ENCODE results near the gene PRKCSH.
A peak's percentile ranks its signal among the peaks of the same experiment; 100 is the strongest.
"Not testable (repeated sequence)": the region's sequence is repeated elsewhere in the genome, so short reads cannot be mapped to it uniquely, and the experiment has no call there.

The PRKCSH gene

GRCh38 chr19:11435057-11435832 lies at the start of gene PRKCSH, which contains the start of gene ODAD3:
Gene PRKCSH, plus strand, starts transcription at chr19:11435635. Its CDS starts 483 bp downstream, at chr19:11436118.
Gene ODAD3, minus strand, starts transcription at chr19:11435121. Its CDS starts 105 bp downstream, at chr19:11435016.
- DNase-seq: peak; percentile 100

GRCh38 chr19:11387162-11388034 lies 48.0 kb upstream of the PRKCSH start:
- DNase-seq: no peak

DNA sequence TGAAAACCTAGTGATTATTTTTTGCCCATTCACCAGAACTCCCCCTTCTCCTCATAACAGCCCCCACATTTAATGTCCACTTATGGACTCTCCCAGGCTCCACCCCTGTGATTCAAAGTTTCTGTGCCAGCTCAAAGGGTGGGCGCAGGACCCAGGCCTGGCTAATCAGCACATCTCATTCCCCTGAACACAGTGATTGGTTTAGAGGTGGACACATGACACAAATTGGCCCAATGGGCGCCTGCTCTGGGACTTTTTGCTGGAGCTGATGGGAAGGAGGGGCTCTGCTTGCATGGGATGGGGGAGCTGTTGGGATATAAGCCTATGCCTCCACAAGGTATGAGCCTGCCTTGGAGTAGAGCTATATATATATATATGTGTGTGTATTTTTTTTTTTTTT lies 45.1 kb upstream of the PRKCSH start:
- DNase-seq: no peak

GRCh38 chr19:11390933-11391680 lies 44.3 kb upstream of the PRKCSH start:
- DNase-seq: no peak

DNA sequence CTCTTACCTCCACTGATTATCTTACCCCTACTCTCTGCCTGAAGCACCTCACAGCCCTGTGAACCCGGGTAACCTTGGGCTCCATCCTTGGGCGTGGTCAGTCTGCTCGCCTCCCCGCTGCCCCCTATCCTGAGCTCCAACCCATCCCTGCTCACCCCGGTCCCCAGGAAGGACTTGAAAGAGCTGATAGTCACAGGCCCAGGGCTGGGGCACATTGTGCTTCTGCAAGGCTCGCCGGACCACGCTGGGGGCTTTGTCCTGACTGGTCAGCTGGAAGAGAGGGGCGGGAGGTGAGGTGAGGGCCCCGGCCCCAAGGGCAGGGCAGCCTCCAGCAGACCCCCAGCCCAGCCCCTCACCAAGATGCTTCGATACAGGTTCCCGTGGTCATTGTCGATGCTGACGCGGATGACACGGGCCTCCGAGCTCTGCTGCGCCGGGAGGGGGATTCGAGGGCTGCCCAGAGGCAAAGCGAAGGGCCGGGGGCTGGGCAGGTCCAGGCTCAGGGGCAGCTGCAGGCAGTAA lies 38.3 kb upstream of the PRKCSH start:
- DNase-seq: no peak

DNA sequence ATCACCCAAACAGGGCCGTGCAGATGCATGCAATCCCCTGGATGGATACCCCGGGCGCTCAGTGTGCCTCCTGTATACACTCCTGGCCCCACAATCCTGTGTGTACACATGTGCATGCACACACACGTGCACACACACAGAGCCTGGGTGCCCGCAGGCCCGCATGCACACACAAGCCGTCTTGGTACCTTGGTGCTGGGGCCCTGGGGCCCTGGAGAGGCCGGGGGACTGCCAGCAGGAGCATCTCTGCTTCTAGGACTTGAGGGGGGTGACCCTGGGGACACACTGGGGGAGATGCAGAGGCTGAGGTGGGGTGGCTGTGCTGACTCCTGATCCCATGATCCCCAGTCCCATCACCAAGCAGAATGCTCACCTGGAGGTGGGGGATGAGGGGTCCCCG lies 35.8 kb upstream of the PRKCSH start:
- no peak for DNase-seq

DNA sequence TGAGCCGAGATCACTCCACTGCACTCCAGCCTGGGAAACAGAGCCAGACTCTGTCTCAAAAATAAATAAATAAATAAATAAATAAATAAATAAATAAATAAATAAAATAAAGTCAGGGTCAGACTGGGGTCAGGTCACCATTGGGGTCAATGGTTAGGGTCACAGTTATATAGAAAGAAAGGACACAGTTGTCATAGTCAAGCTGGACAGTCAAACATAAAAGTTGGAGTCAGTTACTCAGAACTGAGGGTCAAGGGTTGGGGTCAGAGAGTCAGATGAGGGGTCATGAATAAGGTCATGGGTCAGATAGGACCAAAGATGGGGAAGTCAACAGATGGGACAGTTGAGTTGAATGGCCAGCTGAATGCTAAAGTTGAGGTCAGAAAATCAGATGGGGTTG lies 34.6 kb upstream of the PRKCSH start:
- no peak for DNase-seq

GRCh38 chr19:11401808-11402543 lies 33.5 kb upstream of the PRKCSH start:
- DNase-seq: no peak

DNA sequence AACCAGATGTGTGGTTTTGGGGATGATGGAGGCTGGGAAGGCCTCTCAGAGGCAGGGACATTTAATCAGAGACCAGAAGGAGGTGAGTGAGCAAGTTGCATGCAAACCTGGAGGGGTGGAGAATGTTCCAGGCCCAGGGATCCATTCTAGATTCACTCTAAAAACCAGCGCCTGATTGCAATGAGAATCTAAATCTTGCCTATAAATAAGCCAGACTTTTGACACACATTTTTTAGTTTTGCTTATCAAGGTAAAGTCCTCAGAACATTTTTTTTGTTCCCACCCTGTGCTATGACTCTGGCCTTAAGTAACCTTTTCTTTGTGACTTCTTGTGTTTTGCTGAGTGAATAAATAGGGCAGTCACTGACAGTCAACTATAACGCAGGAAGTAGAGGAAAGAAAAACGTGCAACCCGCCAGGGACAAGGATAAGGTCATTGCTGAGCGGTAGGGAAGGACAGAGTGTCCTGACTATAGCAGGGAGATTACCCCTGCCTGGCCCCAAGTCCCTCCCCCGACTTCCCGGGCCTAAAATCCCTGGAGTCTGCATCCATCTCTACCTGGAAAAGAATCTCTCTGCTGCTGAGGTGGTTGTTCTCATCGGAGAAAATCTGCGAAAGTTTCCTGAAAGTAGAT lies 30.7 kb upstream of the PRKCSH start:
- no peak for DNase-seq

- DNase-seq: no peak
These were observed 29.4 kb upstream of the PRKCSH start for GRCh38 chr19:11405846-11406643.

DNA sequence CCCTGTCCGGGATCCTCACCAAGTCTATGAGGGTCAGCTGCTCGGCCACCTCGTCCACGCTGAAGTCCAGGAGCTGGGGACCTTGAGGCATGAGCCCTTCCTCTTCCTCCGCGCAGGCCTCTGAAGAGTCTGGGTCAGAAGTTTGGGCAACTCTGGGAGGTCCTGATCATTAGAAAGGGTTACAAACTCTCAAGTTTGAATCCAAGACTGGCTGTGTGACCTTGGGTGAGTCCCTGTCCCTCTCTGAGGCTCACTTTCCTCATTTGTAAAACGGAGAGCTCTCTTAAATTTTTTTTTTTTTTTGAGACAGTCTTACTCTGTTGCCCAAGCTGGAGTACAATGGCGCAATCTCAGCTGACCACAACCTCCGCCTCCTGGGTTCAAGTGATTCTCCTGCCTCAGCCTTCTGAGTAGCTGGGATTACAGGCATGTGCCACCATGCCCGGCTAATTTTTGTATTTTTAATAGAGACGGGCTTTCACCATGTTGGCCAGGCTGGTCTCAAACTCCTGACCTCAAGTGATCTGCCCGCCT lies 28.7 kb upstream of the PRKCSH start:
- DNase-seq: not testable (repeated sequence)

GRCh38 chr19:11408591-11408990 lies 26.8 kb upstream of the PRKCSH start:
- DNase-seq: no peak

DNA sequence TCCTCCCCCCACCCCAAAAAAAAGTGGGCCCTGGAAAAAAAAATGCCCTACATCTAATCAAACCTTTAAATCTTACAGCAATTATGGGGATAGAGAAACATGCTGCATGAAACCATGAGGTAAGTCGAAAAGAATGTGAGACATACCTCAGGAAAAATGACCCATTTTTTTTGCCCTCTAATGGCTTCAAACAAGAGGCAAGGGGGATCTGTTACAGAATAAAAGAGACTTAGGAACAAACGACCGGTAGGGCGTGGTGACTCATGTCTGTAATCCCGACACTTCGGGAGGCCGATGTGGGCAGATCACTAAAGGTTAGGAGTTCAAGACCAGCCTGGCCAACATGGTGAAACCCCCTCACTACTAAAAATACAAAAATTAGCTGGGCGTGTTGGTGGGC lies 24.8 kb upstream of the PRKCSH start:
- no peak for DNase-seq

DNA sequence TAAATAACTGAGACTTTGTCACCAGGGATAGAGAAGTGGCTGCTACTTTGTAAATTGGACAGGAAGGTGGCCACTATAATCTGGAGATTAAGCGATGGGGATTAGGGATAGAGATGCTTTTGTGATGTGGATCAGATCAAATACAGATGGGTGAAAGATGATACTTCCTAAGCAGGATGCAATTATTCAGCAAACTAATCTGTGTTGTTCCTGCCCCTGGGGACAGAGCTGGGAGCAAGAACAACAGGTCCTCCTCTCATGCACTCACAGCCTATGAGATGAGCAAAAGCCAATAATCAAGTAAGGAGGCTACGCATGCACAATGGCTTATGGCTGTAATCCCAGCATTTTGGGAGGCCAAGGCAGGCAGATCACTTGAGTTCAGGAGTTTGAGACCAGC lies 20.9 kb upstream of the PRKCSH start:
- DNase-seq: no peak

- DNase-seq: no peak
These were observed 18.9 kb upstream of the PRKCSH start for GRCh38 chr19:11416346-11417052.

GRCh38 chr19:11418094-11418548 lies 17.3 kb upstream of the PRKCSH start:
- no peak for DNase-seq

GRCh38 chr19:11418549-11419506 lies 16.6 kb upstream of the PRKCSH start, which contains the start of gene RGL3:
Gene RGL3, minus strand, starts transcription at chr19:11419314. Its CDS starts 36 bp downstream, at chr19:11419278.
- DNase-seq: no peak
